HUES6 (cell line): Measurements from ENCODE around the gene WBP1L.
"Not testable (repeated sequence)": the region's sequence is repeated elsewhere in the genome, so short reads cannot be mapped to it uniquely, and the experiment has no call there.

Experiments
- H3K27ac ChIP-seq: 2 replicates; pipeline ENCODE4 v1.7.0; 2013; ENCODE audit warnings: low read depth, mild to moderate bottlenecking, low read length, inconsistent platforms
- H3K27me3 ChIP-seq: 2 replicates; pipeline ENCODE4 v1.6.1; 2013; ENCODE audit warnings: low read length; ENCODE audit not compliant: control insufficient read depth, insufficient read depth
- H3K36me3 ChIP-seq: 2 replicates; pipeline ENCODE4 v1.6.1; 2013; ENCODE audit warnings: low read length; ENCODE audit not compliant: control insufficient read depth, insufficient read depth
- H3K4me1 ChIP-seq: 2 replicates; pipeline ENCODE4 v1.6.1; 2013; ENCODE audit warnings: low read length; ENCODE audit not compliant: control insufficient read depth, insufficient read depth
- H3K4me3 ChIP-seq: 2 replicates; pipeline ENCODE4 v1.5.1; 2013; ENCODE audit warnings: low read depth, low read length
- H3K9ac ChIP-seq: one replicate; pipeline ENCODE4 v1.6.1; 2013; ENCODE audit warnings: mild to moderate bottlenecking, low read length
- H3K9me3 ChIP-seq: 2 replicates; pipeline ENCODE4 v1.6.1; 2013; ENCODE audit warnings: low read depth, low read length; ENCODE audit not compliant: control insufficient read depth, insufficient read depth

WBP1L gene

DNA sequence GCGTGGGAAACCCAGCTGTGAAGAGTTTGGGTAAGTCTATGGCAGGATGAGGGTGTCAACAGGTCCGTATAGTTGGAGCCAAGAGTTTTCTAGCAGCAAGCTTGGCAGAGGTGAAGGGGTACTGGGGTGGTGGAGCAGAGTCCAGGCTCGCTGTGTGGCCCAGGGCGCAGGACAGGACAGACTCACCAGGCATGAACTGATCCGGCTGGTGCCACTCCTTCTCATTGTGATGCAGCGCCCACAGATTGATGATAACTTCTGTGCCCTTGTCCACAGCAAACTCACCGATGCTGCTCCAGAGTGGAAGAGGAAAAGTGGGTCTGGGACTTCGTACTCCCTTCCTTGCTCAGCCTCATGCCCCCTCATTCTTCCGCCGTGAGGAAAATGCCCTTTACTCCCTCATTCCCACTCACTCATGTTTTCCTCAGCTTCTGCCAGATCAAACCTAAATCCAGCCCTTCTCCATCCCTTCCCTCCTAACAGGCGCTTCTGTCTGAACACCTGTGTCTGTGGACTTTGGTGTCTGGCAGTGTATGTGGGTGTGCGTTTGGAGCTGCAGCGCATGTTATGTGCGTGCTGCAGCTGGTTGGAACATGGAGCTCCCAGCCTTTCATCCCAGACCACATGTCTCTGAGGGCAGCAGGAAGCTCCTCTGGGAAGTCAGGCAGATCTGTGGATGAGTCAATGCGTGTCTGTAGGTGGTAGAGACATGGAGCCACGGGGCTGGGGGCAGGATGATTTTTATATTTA, 87.7 kb downstream of the WBP1L start:
- Histone ChIP-seq H3K36me3 (no peaks in the 10 kb centered on the region), H3K9ac (no peak overlapping the region), H3K9me3 (no peaks in the 10 kb centered on the region), H3K27me3 (no peaks in the 10 kb centered on the region), H3K4me1 (no peaks in the 10 kb centered on the region), H3K4me3 (no peak overlapping the region), H3K27ac (no peak overlapping the region)

GRCh38 chr10:102832248-102832647, 88.5 kb downstream of the WBP1L start:
- Histone ChIP-seq H3K36me3 (no peaks in the 10 kb centered on the region), H3K4me3 (no peak overlapping the region), H3K9me3 (peaks cover 2% of the 10 kb centered on the region; the same call in 1 of the 2 replicates), H3K9ac (no peak overlapping the region), H3K27ac (no peak overlapping the region), H3K27me3 (no peaks in the 10 kb centered on the region), H3K4me1 (no peaks in the 10 kb centered on the region)

DNA sequence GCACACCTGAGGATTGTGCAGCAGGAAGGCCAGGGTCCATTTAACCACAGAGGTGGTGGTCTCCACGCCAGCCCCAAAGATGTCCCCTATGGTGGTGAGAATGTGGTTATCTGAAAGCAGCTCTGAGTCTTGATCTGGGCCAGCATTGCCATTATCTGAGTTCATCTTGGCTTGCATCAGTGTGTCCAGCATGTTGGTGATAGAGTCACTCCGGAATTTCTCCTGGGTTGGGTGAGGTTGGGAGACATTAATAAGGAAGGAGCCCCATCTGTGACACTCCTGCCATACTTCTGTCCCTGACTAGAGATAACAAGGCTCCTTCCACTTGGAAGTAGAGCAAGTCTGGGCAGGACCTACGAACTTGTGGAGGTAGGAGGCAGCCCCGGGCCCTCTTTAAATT, 89.2 kb downstream of the WBP1L start:
- no peak overlapping the region for H3K4me3 ChIP-seq
- no peaks in the 10 kb centered on the region for H3K4me1 ChIP-seq
- H3K9me3 ChIP-seq: peaks cover 9% of the 10 kb centered on the region
- no peak overlapping the region for H3K27ac ChIP-seq
- no peak overlapping the region for H3K9ac ChIP-seq
- H3K36me3 ChIP-seq: no peaks in the 10 kb centered on the region
- H3K27me3 ChIP-seq: no peaks in the 10 kb centered on the region

- Histone ChIP-seq H3K27me3 (no peaks in the 10 kb centered on the region), H3K4me3 (no peak overlapping the region), H3K4me1 (no peaks in the 10 kb centered on the region), H3K36me3 (no peaks in the 10 kb centered on the region), H3K9me3 (peaks cover 12% of the 10 kb centered on the region), H3K27ac (no peak overlapping the region), H3K9ac (no peak overlapping the region)
These were observed 90.4 kb downstream of the WBP1L start for GRCh38 chr10:102834143-102834542.

- Histone ChIP-seq H3K9me3 (peaks cover 14% of the 10 kb centered on the region), H3K4me3 (no peak overlapping the region), H3K27me3 (no peaks in the 10 kb centered on the region), H3K9ac (no peak overlapping the region), H3K27ac (no peak overlapping the region), H3K36me3 (no peaks in the 10 kb centered on the region), H3K4me1 (no peaks in the 10 kb centered on the region)
These were observed 91.3 kb downstream of the WBP1L start for GRCh38 chr10:102835007-102835482.

DNA sequence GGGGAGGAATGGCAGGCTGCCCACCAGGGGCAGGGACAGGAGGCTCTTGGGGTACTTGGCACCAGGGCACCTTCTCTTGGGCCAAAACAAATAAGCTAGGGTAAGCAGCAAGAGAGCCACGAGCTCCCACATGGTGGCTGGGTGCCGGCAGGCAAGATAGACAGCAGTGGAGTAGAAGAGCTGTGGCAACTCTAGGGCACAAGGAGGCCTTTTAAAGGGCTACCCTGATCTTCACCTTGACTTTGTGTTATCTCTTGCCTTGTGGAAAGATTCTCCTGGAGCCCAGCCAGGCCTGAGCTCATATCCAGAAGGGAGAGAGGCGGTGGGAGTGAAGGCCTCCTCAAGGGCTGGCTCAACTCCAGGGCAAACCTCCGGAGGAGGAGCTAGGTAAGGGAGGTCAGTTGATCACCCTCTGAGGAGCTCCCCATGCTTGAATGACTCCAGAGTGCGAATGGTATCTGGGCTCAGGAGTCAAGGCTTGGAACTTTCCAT, 93.5 kb downstream of the WBP1L start, which contains the start of gene CYP17A1:
TSS of gene CYP17A1 (minus strand) at position 184 of the 492 bp plus-strand sequence. CDS start at position 132, 52 bp downstream.
- H3K36me3 ChIP-seq: no peaks in the 10 kb centered on the region
- H3K9me3 ChIP-seq: peaks cover 14% of the 10 kb centered on the region
- H3K4me1 ChIP-seq: no peaks in the 10 kb centered on the region
- no peak within 1 kb of the TSS for H3K27ac ChIP-seq
- no peak within 1 kb of the TSS for H3K9ac ChIP-seq
- no peaks in the 10 kb centered on the region for H3K27me3 ChIP-seq
- no peak within 1 kb of the TSS for H3K4me3 ChIP-seq

GRCh38 chr10:102838276-102838927, 94.7 kb downstream of the WBP1L start:
- not testable (repeated sequence) for H3K27me3 ChIP-seq, H3K4me1 ChIP-seq, H3K9ac ChIP-seq, H3K4me3 ChIP-seq, H3K27ac ChIP-seq, H3K36me3 ChIP-seq
- H3K9me3 ChIP-seq: peaks cover 14% of the 10 kb centered on the region

DNA sequence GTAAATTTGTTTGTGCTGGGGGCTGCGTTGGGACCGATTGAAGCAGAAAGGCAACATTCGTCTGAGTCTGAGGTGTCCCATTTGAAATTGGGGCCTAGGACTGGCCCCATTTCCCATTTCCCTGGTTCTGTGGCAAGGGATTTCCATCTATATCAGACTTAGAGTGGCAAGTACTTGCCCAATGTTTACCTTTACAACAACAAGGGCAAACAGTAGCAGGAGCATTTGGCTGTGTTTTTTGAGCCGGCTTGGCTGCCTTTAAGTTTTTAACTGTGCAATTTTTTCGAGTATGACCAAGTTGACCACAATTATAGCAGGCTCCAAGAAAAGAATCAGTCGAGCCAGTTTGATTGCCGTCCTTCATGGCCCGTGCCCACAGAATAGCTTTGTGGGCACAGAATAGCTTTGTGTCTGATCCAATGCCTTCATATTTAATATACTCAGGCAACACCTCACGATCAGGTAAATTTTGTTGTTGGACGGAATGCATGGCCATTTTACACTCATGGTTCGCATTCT, 98.1 kb downstream of the WBP1L start:
- H3K36me3 ChIP-seq: no peaks in the 10 kb centered on the region
- H3K9ac ChIP-seq: no peak overlapping the region
- H3K9me3 ChIP-seq: peaks cover 24% of the 10 kb centered on the region
- no peaks in the 10 kb centered on the region for H3K27me3 ChIP-seq
- H3K4me3 ChIP-seq: no peak overlapping the region
- no peak overlapping the region for H3K27ac ChIP-seq
- no peaks in the 10 kb centered on the region for H3K4me1 ChIP-seq

GRCh38 chr10:102843139-102843538, 99.4 kb downstream of the WBP1L start:
- peaks cover 14% of the 10 kb centered on the region for H3K9me3 ChIP-seq
- H3K27ac ChIP-seq, H3K4me3 ChIP-seq, H3K27me3 ChIP-seq, H3K9ac ChIP-seq, H3K4me1 ChIP-seq, H3K36me3 ChIP-seq: not testable (repeated sequence)

- not testable (repeated sequence) for H3K36me3 ChIP-seq, H3K4me3 ChIP-seq, H3K27me3 ChIP-seq, H3K9ac ChIP-seq, H3K27ac ChIP-seq, H3K4me1 ChIP-seq
- H3K9me3 ChIP-seq: peaks cover 12% of the 10 kb centered on the region
These were observed 100.5 kb downstream of the WBP1L start for GRCh38 chr10:102844190-102844776.
